Measurements from ENCODE around the gene CTSK. TPM values are rescaled to one million over a fixed set of nuclear protein-coding genes. Genes with fewer than 3 reads are reported as not detected.

Gene CTSK
- total RNA-seq, 1 donor from 2014 or later: 44.0 TPM

DNA sequence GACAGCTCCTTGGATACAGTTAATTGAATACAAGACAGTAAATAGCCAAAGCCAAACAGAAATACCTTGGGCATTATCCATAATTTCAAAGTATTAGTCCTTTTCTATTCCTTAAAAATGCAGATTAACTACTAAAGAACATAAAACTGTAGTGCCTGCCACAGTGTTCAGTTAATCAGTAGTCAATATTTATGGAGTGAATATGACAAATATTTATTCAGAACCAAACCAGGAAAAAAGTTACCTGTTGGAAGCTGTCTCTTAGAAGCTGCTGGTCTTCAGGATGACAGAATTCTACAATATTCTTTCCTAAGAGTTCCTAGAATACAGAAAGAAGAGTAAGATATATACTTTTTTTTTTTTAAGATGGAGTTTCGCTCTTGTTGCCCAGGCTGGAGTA is 18.2 kb upstream of the CTSK start:
- Histone ChIP-seq H3K9me3 (no peaks in the 10 kb centered on the region), H3K27me3 (no peaks in the 10 kb centered on the region), H3K4me1 (no peaks in the 10 kb centered on the region), H3K4me3 (no peak overlapping the region), H3K36me3 (peaks cover 67 to 97% of the 10 kb centered on the region in 2 donors), H3K27ac (no peak overlapping the region)
- no peak for DNase-seq (ENCODE audit: low spot score in 2 of 2)
- TF ChIP-seq CTCF (IDR thresholded peaks at IDR 0.05): no peak
- intact Hi-C loops (cut with DNase I): no loop called here

DNA sequence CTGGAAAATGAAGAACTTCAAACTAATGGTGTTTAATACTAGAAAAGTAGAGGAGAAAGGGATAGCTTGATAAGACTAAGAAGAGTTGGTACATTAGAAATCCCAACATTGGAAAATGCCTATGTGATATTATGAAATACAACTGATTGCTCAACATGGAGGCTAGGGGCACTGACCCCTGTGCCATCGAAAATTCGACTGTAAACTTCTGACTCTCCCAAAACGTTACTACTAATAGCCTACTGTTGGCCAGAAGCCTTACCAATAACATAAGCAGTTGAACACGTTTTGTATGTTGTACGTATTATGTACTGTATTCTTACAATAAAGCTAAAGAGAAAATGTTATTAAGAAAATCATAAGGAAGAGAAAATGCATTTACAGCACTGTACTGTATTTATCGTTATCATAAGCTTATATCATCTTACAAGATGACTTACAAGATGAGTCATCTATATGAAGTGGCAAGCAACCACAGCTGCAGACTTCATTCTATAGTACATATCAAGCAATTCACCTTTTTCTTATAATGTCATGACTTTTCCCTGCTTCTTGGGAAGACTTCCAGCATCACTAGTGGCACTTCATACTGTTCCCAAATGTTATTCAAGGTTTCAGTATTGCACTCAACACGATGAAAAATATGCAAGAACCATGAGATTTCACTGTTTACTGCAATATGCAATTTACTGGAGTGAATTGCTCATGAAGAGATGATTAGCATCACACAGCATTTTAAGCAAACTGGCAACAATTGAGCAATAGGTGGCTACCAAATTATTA is 12.9 kb upstream of the CTSK start:
- intact Hi-C loops (cut with DNase I): no loop called here
- H3K27me3 ChIP-seq: no peaks in the 10 kb centered on the region
- TF ChIP-seq CTCF (IDR thresholded peaks at IDR 0.05): no peak
- H3K4me1 ChIP-seq: no peaks in the 10 kb centered on the region
- H3K9me3 ChIP-seq: no peaks in the 10 kb centered on the region
- DNase-seq (ENCODE audit: low spot score in 2 of 2): no peak
- H3K36me3 ChIP-seq: peaks cover 69 to 95% of the 10 kb centered on the region in 2 donors
- H3K27ac ChIP-seq: no peak overlapping the region
- no peak overlapping the region for H3K4me3 ChIP-seq

DNA sequence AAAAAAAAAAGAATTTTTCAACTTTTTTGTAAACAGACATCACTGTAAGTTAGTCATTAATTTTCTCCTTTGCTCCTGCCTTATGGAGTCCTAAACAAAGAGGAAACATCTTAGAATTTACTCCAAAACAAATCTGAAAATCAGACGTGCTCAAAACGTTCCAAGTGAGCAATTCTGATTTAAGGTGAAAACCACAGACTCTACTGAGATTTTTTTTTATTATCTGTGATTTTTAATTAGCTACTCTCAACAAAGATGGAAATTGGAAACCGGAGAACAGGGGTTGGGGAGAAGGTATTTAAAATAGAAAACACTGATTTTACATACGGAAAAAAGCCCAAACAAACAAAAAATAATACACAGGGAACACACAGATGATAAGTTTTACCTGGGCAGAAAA is 7.8 kb upstream of the CTSK start:
- intact Hi-C loops (cut with DNase I): no loop called here
- no peak for DNase-seq (ENCODE audit: low spot score in 2 of 2)
- no peak for TF ChIP-seq CTCF (IDR thresholded peaks at IDR 0.05)
- Histone ChIP-seq H3K27me3 (no peaks in the 10 kb centered on the region), H3K27ac (no peak overlapping the region), H3K4me1 (no peaks in the 10 kb centered on the region), H3K36me3 (peaks cover 81 to 90% of the 10 kb centered on the region in 2 donors), H3K4me3 (no peak overlapping the region), H3K9me3 (no peaks in the 10 kb centered on the region)

DNA sequence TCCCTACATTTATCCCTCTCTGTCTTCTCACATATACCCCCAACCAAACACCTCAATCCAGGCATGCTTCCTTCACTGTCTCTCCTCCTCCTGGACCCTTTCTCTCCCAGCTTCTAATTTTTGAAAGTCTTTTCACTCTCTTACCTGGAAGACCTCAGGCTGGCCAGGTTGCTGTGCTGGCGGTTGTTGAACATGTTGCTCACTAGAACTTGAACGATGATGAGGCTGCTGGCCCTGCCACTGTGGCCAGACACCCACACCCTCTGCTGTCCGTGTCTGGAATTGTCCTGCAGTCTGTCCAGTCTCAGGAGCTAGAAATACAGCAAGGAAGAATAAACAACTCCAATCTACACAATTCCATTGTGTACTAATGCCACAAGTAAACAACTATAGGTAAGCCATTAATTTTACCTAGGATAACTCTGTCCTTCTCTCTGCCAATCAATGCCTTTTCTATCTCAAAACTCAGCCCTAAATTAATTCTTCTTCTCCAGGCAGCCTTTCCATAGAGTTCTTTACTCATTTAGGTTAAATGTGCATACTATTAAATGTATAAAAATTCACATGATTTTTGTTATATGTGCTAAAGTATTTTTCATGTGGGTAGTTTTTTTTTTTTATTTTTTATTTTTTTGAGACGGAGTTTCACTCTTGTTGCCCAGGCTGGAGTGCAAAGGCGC is 5.1 kb upstream of the CTSK start:
- DNase-seq (ENCODE audit: low spot score in 2 of 2): no peak
- Histone ChIP-seq H3K9me3 (no peaks in the 10 kb centered on the region), H3K27me3 (no peaks in the 10 kb centered on the region), H3K4me1 (peaks cover 0 to 2% of the 10 kb centered on the region in 2 donors), H3K4me3 (no peak overlapping the region), H3K36me3 (peaks cover 63 to 67% of the 10 kb centered on the region in 2 donors), H3K27ac (no peak overlapping the region)
- peak; percentile 20 to 48 (median 46) for TF ChIP-seq CTCF (IDR thresholded peaks at IDR 0.05)
- intact Hi-C loops (cut with DNase I): no loop called here

- H3K27me3 ChIP-seq: no peaks in the 10 kb centered on the region
- H3K9me3 ChIP-seq: no peaks in the 10 kb centered on the region
- H3K36me3 ChIP-seq: peaks cover 45 to 46% of the 10 kb centered on the region in 2 donors
These were observed 3.0 kb upstream of the CTSK start for GRCh38 chr1:150810958-150811659.

More at GRCh38 chr1:150810958-150811659, 3.0 kb upstream of the CTSK start:
- intact Hi-C loops (cut with DNase I): no loop called here
- no peak for DNase-seq (ENCODE audit: low spot score in 2 of 2)
- Histone ChIP-seq H3K27ac (no peak overlapping the region), H3K4me1 (peaks cover 0 to 2% of the 10 kb centered on the region in 2 donors), H3K4me3 (no peak overlapping the region)
- TF ChIP-seq CTCF (IDR thresholded peaks at IDR 0.05): no peak

Data from ascending aorta (tissue), 2 donors.